HCT116 (cell line): Measurements from ENCODE around the gene KDM4D. TPM values are rescaled to one million over a fixed set of nuclear protein-coding genes. Genes with fewer than 3 reads are reported as not detected.

Source experiments
- ATAC-seq: fragments of 200-7000 bp; cut with Tn5 transposase; 2 replicates; pipeline ENCODE4 v1.9.1; 2020; ENCODE audit warnings: mild to moderate bottlenecking, moderate library complexity
- BruUV-seq: library from RNA; stranded (reverse); fragments of 400-500 nt; replicated peaks from 2 replicates; lab custom pipeline; 2021; lab: Mats Ljungman, UMichigan
- CTCF ChIA-PET: fragments of 300-600 bp; sonication (Branson Sonifier 250); formaldehyde crosslinking; loops from one replicate; lab custom pipeline; 2021; ENCODE audit warnings: antibody characterized with exemption; lab: Charles Lee
- POLR2A ChIA-PET: fragments of 300-600, 350-600 bp; sonication (Branson Sonifier 250); formaldehyde crosslinking; loops from one replicate; lab custom pipeline; 2021; ENCODE audit warnings: antibody characterized with exemption; lab: Charles Lee
- RAD21 ChIA-PET, 2 experiments: fragments of 300-600 bp; sonication (Branson Sonifier 250); formaldehyde crosslinking; loops; one replicate each; lab custom pipeline; 2023; ENCODE audit warnings: low total read pairs in 2 of 2; ENCODE audit not compliant: uncharacterized antibody in 2 of 2, unreplicated experiment in 2 of 2, low non-redundant PET in 1 of 2; lab: Charles Lee
- DNase-seq: peaks from one replicate; pipeline ENCODE4 v3.0.0-alpha.2; 2010; ENCODE audit warnings: low read depth, low spot score
- H2AFZ ChIP-seq: fragments of 200-600 bp; shearing (Covaris generic), sonication (generic); 2 replicates; pipeline ENCODE4 v1.6.1; 2017; ENCODE audit warnings: low read depth, mixed run types, mixed read lengths, antibody characterized with exemption, low read length; ENCODE audit not compliant: poor library complexity, severe bottlenecking
- H3K27ac ChIP-seq: 2 replicates; pipeline ENCODE4 v1.5.1; 2012; ENCODE audit warnings: low read depth, low read length
- H3K27me3 ChIP-seq: fragments of 200-600 bp; sonication (generic); 2 replicates; pipeline ENCODE4 v1.6.1; 2016; ENCODE audit warnings: mixed run types, low read length, mixed read lengths; ENCODE audit not compliant: insufficient read depth
- H3K36me3 ChIP-seq, 2 experiments: fragments of 200-500 bp in 1 of 2; fragments of 200-600 bp in 1 of 2; sonication (Bioruptor generic) in 1 of 2; sonication (generic) in 1 of 2; 2 replicates each; pipeline versions ENCODE4 v1.5.1 to v1.6.1; 2014 to 2016; ENCODE audit warnings: low read length in 2 of 2, inconsistent platforms in 1 of 2, mixed read lengths in 1 of 2, mixed run types in 1 of 2; ENCODE audit not compliant: insufficient read depth in 2 of 2, control insufficient read depth in 1 of 2
- H3K4me1 ChIP-seq, 2 experiments: fragments of 200-600 bp in 1 of 2; sonication (generic) in 1 of 2; 2 replicates each; pipeline versions ENCODE4 v1.5.1 to v1.6.1; 2012 to 2017; ENCODE audit warnings: low read length in 2 of 2, inconsistent platforms in 1 of 2, mild to moderate bottlenecking in 1 of 2, mixed read lengths in 1 of 2, mixed run types in 1 of 2, moderate library complexity in 1 of 2; ENCODE audit not compliant: insufficient read depth in 2 of 2, control insufficient read depth in 1 of 2
- H3K4me2 ChIP-seq: fragments of 200-600 bp; sonication (generic); 2 replicates; pipeline ENCODE4 v1.6.1; 2017; ENCODE audit warnings: mixed run types, low read length, mixed read lengths
- H3K4me3 ChIP-seq, 2 experiments: fragments of 200-600 bp in 1 of 2; sonication (generic) in 1 of 2; replicated peaks in 1 of 2; 2 replicates each; pipeline ENCODE4 v1.5.1; 2011 to 2016; ENCODE audit warnings: low read length in 2 of 2, control low read depth in 1 of 2, low read depth in 1 of 2, mild to moderate bottlenecking in 1 of 2, mixed read lengths in 1 of 2, mixed run types in 1 of 2
- H3K79me2 ChIP-seq: fragments of 200-600 bp; sonication (generic); 2 replicates; pipeline ENCODE4 v1.6.1; 2017; ENCODE audit warnings: mild to moderate bottlenecking, mixed run types, low read length, moderate library complexity, mixed read lengths; ENCODE audit not compliant: insufficient read depth
- H3K9ac ChIP-seq: fragments of 200-600 bp; sonication (generic); 2 replicates; pipeline ENCODE4 v1.6.1; 2016; ENCODE audit warnings: low read length, mixed read lengths
- H3K9me2 ChIP-seq: fragments of 200-600 bp; sonication (generic), shearing (Covaris generic); 2 replicates; pipeline ENCODE4 v1.6.1; 2017; ENCODE audit warnings: mixed run types, mild to moderate bottlenecking, moderate library complexity; ENCODE audit not compliant: insufficient read depth
- H3K9me3 ChIP-seq, 2 experiments: fragments of 200-500 bp in 1 of 2; fragments of 200-600 bp in 1 of 2; sonication (Bioruptor generic) in 1 of 2; sonication (generic) in 1 of 2; 2 replicates each; pipeline ENCODE4 v1.6.1; 2014 to 2017; ENCODE audit warnings: low read length in 2 of 2, mixed read lengths in 2 of 2, inconsistent platforms in 1 of 2, low read depth in 1 of 2, mild to moderate bottlenecking in 1 of 2, mixed run types in 1 of 2, moderate library complexity in 1 of 2; ENCODE audit not compliant: control insufficient read depth in 1 of 2, insufficient read depth in 1 of 2
- H4K20me1 ChIP-seq: fragments of 200-600 bp; sonication (generic), shearing (Covaris generic); 2 replicates; pipeline ENCODE4 v1.6.1; 2017; ENCODE audit warnings: mixed run types, mild to moderate bottlenecking, moderate library complexity; ENCODE audit not compliant: insufficient read depth
- CEBPB ChIP-seq: IDR thresholded peaks from 2 replicates; pipeline ENCODE4 v1.6.1; 2012; ENCODE audit warnings: low read depth
- EGR1 ChIP-seq: IDR thresholded peaks from 2 replicates; pipeline ENCODE4 v1.6.1; 2012; ENCODE audit warnings: low read depth
- ELF1 ChIP-seq: IDR thresholded peaks from 2 replicates; pipeline ENCODE4 v1.6.1; 2012; ENCODE audit warnings: low read depth, borderline replicate concordance
- EZH2phosphoT487 ChIP-seq: fragments of 200-600 bp; IDR thresholded peaks from 2 replicates; pipeline ENCODE4 v1.6.1; 2018; ENCODE audit warnings: antibody characterized with exemption, borderline replicate concordance
- FOSL1 ChIP-seq: IDR thresholded peaks from 2 replicates; pipeline ENCODE4 v1.6.1; 2012; ENCODE audit warnings: low read depth
- JUND ChIP-seq: IDR thresholded peaks from 2 replicates; pipeline ENCODE4 v1.6.1; 2012
- POLR2A ChIP-seq: IDR thresholded peaks from 2 replicates; pipeline ENCODE4 v1.7.0; 2011; ENCODE audit warnings: borderline replicate concordance; ENCODE audit not compliant: insufficient read depth, insufficient read length; ENCODE audit errors: extremely low read depth
- POLR2AphosphoS5 ChIP-seq: IDR thresholded peaks from 2 replicates; pipeline ENCODE4 v1.6.1; 2011; ENCODE audit warnings: mild to moderate bottlenecking, low read depth, low read length, moderate library complexity
- RAD21 ChIP-seq: IDR thresholded peaks from 2 replicates; pipeline ENCODE4 v1.6.1; 2012; ENCODE audit warnings: low read depth, mild to moderate bottlenecking
- SIN3A ChIP-seq: IDR thresholded peaks from 2 replicates; pipeline ENCODE4 v1.6.1; 2012; ENCODE audit warnings: low read depth
- SP1 ChIP-seq: IDR thresholded peaks from 2 replicates; pipeline ENCODE4 v1.6.1; 2012; ENCODE audit warnings: low read depth
- SRF ChIP-seq: IDR thresholded peaks from 2 replicates; pipeline ENCODE4 v1.6.1; 2012; ENCODE audit warnings: low read depth
- TCF7L2 ChIP-seq: IDR thresholded peaks from 2 replicates; pipeline ENCODE4 v1.7.0; 2011; ENCODE audit warnings: borderline replicate concordance, inconsistent platforms; ENCODE audit not compliant: insufficient read depth, insufficient read length; ENCODE audit errors: extremely low read depth
- ZFX ChIP-seq: fragments of 450-650 bp; IDR thresholded peaks from 2 replicates; pipeline ENCODE4 v1.6.1; 2017
- ZNF274 ChIP-seq: fragments of 200-500 bp; sonication (Bioruptor generic); IDR thresholded peaks from 2 replicates; pipeline ENCODE4 v1.6.1; 2014; ENCODE audit warnings: mild to moderate bottlenecking, low read depth, low read length, inconsistent platforms
- intact Hi-C: fragments of 100-400 bp; cut with micrococcal nuclease; formaldehyde crosslinking; loops from 2 replicates; pipeline ENCODE4 v1.10.0; 2022
- total RNA-seq: library from RNA; stranded (reverse); gene quantifications from one replicate; pipeline ENCODE4 v1.2.1, GENCODE V29; 2021; ENCODE audit not compliant: unreplicated experiment
- TF ChIP-seq, protein P1 (sequence below): IDR thresholded peaks from 2 replicates; pipeline ENCODE4 v1.6.1; 2012
- TF ChIP-seq, protein P2 (sequence below): IDR thresholded peaks from 2 replicates; pipeline ENCODE4 v1.6.1; 2011; ENCODE audit warnings: mild to moderate bottlenecking, low read length, moderate library complexity; ENCODE audit not compliant: insufficient replicate concordance; ENCODE audit errors: extremely low read depth
- TF ChIP-seq, protein P3 (sequence below): IDR thresholded peaks from 2 replicates; pipeline ENCODE4 v1.6.1; 2012

The KDM4D gene
- total RNA-seq, 1 experiment from 2014 or later, result 2.1 TPM

DNA sequence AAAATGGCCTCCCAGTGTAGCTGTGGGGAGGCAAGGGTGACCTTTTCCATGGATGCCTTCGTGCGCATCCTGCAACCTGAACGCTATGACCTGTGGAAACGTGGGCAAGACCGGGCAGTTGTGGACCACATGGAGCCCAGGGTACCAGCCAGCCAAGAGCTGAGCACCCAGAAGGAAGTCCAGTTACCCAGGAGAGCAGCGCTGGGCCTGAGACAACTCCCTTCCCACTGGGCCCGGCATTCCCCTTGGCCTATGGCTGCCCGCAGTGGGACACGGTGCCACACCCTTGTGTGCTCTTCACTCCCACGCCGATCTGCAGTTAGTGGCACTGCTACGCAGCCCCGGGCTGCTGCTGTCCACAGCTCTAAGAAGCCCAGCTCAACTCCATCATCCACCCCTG lies 24.8 kb downstream of the KDM4D start:
- ChIA-PET POLR2A (no interaction called here), CTCF (no interaction called here), RAD21 (no interaction called here)
- H3K4me2 ChIP-seq, result no peak overlapping the region
- BruUV-seq, result no TSS peak
- DNase-seq (no peak), ATAC-seq (no peak)
- H3K79me2 ChIP-seq, result no peaks in the 10 kb centered on the region
- TF ChIP-seq POLR2AphosphoS5 (no peak), EZH2phosphoT487 (no peak), SRF (no peak)
- TF ChIP-seq, protein P1, sequence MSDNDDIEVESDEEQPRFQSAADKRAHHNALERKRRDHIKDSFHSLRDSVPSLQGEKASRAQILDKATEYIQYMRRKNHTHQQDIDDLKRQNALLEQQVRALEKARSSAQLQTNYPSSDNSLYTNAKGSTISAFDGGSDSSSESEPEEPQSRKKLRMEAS, result no peak
- TF ChIP-seq, protein P2, sequence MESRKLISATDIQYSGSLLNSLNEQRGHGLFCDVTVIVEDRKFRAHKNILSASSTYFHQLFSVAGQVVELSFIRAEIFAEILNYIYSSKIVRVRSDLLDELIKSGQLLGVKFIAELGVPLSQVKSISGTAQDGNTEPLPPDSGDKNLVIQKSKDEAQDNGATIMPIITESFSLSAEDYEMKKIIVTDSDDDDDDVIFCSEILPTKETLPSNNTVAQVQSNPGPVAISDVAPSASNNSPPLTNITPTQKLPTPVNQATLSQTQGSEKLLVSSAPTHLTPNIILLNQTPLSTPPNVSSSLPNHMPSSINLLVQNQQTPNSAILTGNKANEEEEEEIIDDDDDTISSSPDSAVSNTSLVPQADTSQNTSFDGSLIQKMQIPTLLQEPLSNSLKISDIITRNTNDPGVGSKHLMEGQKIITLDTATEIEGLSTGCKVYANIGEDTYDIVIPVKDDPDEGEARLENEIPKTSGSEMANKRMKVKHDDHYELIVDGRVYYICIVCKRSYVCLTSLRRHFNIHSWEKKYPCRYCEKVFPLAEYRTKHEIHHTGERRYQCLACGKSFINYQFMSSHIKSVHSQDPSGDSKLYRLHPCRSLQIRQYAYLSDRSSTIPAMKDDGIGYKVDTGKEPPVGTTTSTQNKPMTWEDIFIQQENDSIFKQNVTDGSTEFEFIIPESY, result no peak
- 0 out of 2 replicates have a peak, but pooled peaks cover 4% of the 10 kb centered on the region for H3K9me2 ChIP-seq
- no peaks in the 10 kb centered on the region; the same call in 1 of the 2 replicates for H3K27me3 ChIP-seq
- H3K36me3 ChIP-seq, result no peaks in the 10 kb centered on the region
- H3K27ac ChIP-seq, result no peak overlapping the region
- H3K9me3 ChIP-seq, result no peaks in the 10 kb centered on the region
- H3K9ac ChIP-seq, result no peak overlapping the region
- intact Hi-C loops, result no loop called here
- no peaks in the 10 kb centered on the region for H3K4me1 ChIP-seq
- no peak overlapping the region for H3K4me3 ChIP-seq
- no peaks in the 10 kb centered on the region for H4K20me1 ChIP-seq
- H2AFZ ChIP-seq, result no peak overlapping the region

DNA sequence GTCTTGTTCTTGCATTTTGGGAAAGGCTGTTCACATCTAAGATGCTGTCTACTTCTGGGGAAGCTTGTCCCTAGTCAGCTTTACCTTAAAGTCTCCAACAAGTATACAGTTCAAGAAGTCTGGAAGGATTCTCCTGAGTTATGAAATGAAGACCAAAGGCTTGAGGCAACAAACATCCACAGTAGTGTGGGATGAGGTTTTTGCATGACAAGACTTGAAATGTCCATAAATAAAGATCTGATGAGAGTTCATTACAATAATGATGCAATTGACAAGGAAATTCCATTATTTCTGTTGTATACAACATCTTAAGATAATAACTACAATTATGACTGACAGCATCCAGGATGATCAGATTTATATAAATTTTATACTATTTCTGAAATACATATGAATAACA lies 30.2 kb downstream of the KDM4D start:
- H3K4me2 ChIP-seq, result no peak overlapping the region
- no peak overlapping the region for H3K4me3 ChIP-seq
- CTCF ChIA-PET, result no interaction called here
- 0 out of 2 replicates have a peak, but pooled peaks cover 4% of the 10 kb centered on the region for H3K9me2 ChIP-seq
- POLR2A ChIA-PET, result no interaction called here
- BruUV-seq, result no TSS peak
- no peaks in the 10 kb centered on the region for H3K36me3 ChIP-seq
- ATAC-seq, result no peak
- H4K20me1 ChIP-seq, result no peaks in the 10 kb centered on the region
- H3K27me3 ChIP-seq, result no peaks in the 10 kb centered on the region
- DNase-seq, result no peak
- H3K4me1 ChIP-seq, result no peaks in the 10 kb centered on the region
- RAD21 ChIA-PET, result no interaction called here
- intact Hi-C loops, result no loop called here
- no peak overlapping the region for H3K9ac ChIP-seq
- H2AFZ ChIP-seq, result no peak overlapping the region
- no peak overlapping the region for H3K27ac ChIP-seq
- H3K79me2 ChIP-seq, result no peaks in the 10 kb centered on the region
- no peaks in the 10 kb centered on the region for H3K9me3 ChIP-seq
- no peak for TF ChIP-seq JUND
- TF ChIP-seq SIN3A, result no peak
- no peak for TF ChIP-seq ZFX
- no peak for TF ChIP-seq EGR1
- no peak for TF ChIP-seq FOSL1
- TF ChIP-seq, protein P2, result no peak
- TF ChIP-seq, protein P3, sequence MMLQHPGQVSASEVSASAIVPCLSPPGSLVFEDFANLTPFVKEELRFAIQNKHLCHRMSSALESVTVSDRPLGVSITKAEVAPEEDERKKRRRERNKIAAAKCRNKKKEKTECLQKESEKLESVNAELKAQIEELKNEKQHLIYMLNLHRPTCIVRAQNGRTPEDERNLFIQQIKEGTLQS, result no peak
- no peak for TF ChIP-seq SP1
- no peak for TF ChIP-seq POLR2A
- TF ChIP-seq TCF7L2, result no peak
- no peak for TF ChIP-seq CEBPB
- TF ChIP-seq, protein P1, result no peak
- TF ChIP-seq ZNF274, result no peak
- no peak for TF ChIP-seq SRF
- no peak for TF ChIP-seq ELF1
- TF ChIP-seq RAD21, result no peak
- no peak for TF ChIP-seq EZH2phosphoT487
